Caki2 (cell line): ENCODE data around the gene DDX31. TPM values are rescaled to one million over a fixed set of nuclear protein-coding genes. Genes with fewer than 3 reads are reported as not detected.
"Not testable (repeated sequence)": the region's sequence is repeated elsewhere in the genome, so short reads cannot be mapped to it uniquely, and the experiment has no call there.

Experiments used
- DNase-seq: peaks from one replicate; pipeline ENCODE4 v3.0.0-alpha.2; 2015; ENCODE audit warnings: low read depth
- in situ Hi-C: cut with HindIII; loops from 2 replicates; pipeline ENCODE4 v1.10.0; 2016; ENCODE audit warnings: low sequenced_read_pairs, low pct_unique_long_range_greater_than_20kb, mixed read lengths
- total RNA-seq: library from RNA; depleted of rRNA; stranded (reverse); fragments of >200 nt; shearing (Covaris generic); gene quantifications from 2 replicates; pipeline ENCODE4 v1.2.3, GENCODE V29; 2014; ENCODE audit warnings: low replicate concordance; rRNA removed

Gene DDX31
- total RNA-seq, result 3.9 and 14.2 TPM in 2 replicates

GRCh38 chr9:132669698-132670456 is at the start of gene DDX31:
TSS of gene DDX31 (minus strand) at chr9:132669983. CDS start at chr9:132669934, 49 bp downstream.
- in situ Hi-C loops, result no loop called here
- peak; percentile 79 for DNase-seq

GRCh38 chr9:132718381-132718928 is 48.7 kb upstream of the DDX31 start:
- in situ Hi-C loops, DNase-seq: not testable (repeated sequence)

- in situ Hi-C loops, result no loop called here
- DNase-seq, result no peak
These were observed 47.7 kb upstream of the DDX31 start for GRCh38 chr9:132717326-132717945.

GRCh38 chr9:132716007-132716406 is 46.2 kb upstream of the DDX31 start:
- in situ Hi-C loops, result no loop called here
- DNase-seq, result no peak

GRCh38 chr9:132712753-132713152 is 43.0 kb upstream of the DDX31 start:
- in situ Hi-C loops, result no loop called here
- no peak for DNase-seq

- no peak for DNase-seq
- in situ Hi-C loops, result no loop called here
These were observed 42.1 kb upstream of the DDX31 start for GRCh38 chr9:132711846-132712245.

- DNase-seq, in situ Hi-C loops: not testable (repeated sequence)
These were observed 41.4 kb upstream of the DDX31 start for GRCh38 chr9:132711152-132711551.

GRCh38 chr9:132710333-132710732 is 40.5 kb upstream of the DDX31 start:
- in situ Hi-C loops, result no loop called here
- no peak for DNase-seq

GRCh38 chr9:132708769-132709430 is 39.1 kb upstream of the DDX31 start:
- in situ Hi-C loops, result no loop called here
- DNase-seq, result no peak

- no peak for DNase-seq
- in situ Hi-C loops, result no loop called here
These were observed 38.5 kb upstream of the DDX31 start for GRCh38 chr9:132708239-132708638.

GRCh38 chr9:132703336-132703735 is 33.6 kb upstream of the DDX31 start:
- DNase-seq, result no peak
- in situ Hi-C loops, result no loop called here

GRCh38 chr9:132702254-132702653 is 32.5 kb upstream of the DDX31 start:
- in situ Hi-C loops, result no loop called here
- DNase-seq, result no peak

- in situ Hi-C loops, result no loop called here
- no peak for DNase-seq
These were observed 30.2 kb upstream of the DDX31 start for GRCh38 chr9:132699956-132700355.

- DNase-seq, result no peak
- in situ Hi-C loops, result no loop called here
These were observed 29.2 kb upstream of the DDX31 start for GRCh38 chr9:132698989-132699388.

GRCh38 chr9:132697230-132697629 is 27.4 kb upstream of the DDX31 start:
- in situ Hi-C loops, result no loop called here
- DNase-seq, result no peak

- DNase-seq, result no peak
- in situ Hi-C loops, result no loop called here
These were observed 24.4 kb upstream of the DDX31 start for GRCh38 chr9:132694144-132694543.

- no peak for DNase-seq
- in situ Hi-C loops, result no loop called here
These were observed 20.9 kb upstream of the DDX31 start for GRCh38 chr9:132690696-132691095.

- in situ Hi-C loops, result no loop called here
- no peak for DNase-seq
These were observed 14.1 kb upstream of the DDX31 start for GRCh38 chr9:132683873-132684272.

- no peak for DNase-seq
- in situ Hi-C loops, result no loop called here
These were observed 11.8 kb upstream of the DDX31 start for GRCh38 chr9:132681561-132681960.
